ENCODE data around the gene B3GALT4.
"Not testable (repeated sequence)": the region's sequence is repeated elsewhere in the genome, so short reads cannot be mapped to it uniquely, and the experiment has no call there.

B3GALT4 gene

DNA sequence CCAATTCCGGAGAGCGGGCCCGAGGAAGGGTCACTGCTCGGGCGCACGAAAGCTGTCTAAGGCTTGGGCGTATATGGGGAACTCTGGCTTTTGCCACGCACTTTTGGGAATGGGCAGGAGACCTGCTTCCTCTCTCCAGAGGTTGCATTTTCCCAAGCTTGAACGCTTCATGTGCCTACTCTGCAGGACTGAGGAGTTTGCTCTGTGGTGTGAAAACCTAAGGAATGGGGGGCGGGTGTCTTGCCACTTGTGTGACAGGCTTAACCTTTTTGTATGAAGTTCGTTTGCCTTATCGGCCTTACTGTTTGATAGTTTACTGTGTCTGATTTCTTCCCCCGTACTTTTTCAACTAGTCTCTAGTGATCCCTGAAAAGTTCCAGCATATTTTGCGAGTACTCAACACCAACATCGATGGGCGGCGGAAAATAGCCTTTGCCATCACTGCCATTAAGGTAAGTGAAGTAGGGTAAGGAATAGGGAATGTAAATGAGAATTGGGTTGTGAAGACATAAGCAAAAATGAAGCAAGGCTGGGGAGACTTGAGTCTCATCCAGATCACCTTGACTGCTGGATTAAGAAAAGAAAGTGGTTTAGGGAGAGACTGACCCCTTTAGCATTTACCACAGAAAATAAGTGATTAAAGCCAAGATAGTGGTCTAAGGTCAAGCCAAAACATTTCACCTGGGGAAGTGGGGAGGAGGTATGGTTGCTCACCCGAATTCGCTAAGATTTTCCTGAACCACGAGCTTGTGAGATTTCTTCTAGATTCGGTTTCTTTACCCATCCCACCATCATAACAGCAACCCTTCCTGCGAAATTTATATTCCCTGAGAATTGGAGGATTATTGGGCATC, 4.4 kb upstream of the B3GALT4 start:
- no peak for DNase-seq (ENCODE audit: low read depth)

DNA sequence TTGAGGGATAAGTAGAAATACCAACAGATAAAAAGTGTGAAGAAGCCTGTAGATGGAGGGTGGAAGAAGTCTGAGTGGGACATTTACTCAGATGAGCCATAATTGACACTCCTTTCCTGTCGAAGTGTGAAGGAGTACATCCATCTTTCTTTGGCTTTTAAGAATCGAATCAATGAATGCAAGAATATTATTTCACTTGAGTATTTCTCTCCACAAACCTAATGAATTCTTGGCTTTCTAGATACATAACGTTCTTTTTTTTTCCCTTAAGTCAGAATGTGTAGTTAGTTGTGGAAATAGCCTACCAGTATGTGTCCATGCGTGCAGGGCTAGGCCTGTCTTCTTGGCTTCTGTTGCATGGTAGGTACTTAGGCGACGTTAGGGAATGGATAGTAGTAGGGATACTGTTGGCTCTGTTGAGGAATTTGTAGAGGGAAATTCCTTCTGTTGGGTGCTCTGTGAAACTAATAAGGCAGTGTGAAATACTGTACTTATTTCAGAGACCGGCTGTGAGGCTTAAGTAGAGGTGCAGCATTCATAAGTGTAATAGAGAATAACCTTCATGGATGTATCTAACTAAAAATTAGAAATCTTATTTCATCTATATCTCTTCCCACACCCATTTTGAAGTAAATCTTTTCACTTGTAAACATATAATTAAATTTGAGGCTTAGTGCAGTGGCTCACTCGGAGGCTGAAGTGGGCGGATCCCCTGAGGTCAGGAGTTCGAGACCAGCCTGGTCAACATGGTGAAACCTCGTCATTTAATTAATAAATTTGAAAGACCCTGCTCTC, 3.6 kb upstream of the B3GALT4 start:
- DNase-seq (ENCODE audit: low read depth), result no peak

GRCh38 chr6:33273924-33274902, 2.7 kb upstream of the B3GALT4 start:
- no peak for DNase-seq (ENCODE audit: low read depth)

GRCh38 chr6:33275795-33276580, 935 bp upstream of the B3GALT4 start:
- not testable (repeated sequence) for DNase-seq (ENCODE audit: low read depth)

GRCh38 chr6:33276581-33276863, 401 bp upstream of the B3GALT4 start:
- no peak for DNase-seq (ENCODE audit: low read depth)

DNA sequence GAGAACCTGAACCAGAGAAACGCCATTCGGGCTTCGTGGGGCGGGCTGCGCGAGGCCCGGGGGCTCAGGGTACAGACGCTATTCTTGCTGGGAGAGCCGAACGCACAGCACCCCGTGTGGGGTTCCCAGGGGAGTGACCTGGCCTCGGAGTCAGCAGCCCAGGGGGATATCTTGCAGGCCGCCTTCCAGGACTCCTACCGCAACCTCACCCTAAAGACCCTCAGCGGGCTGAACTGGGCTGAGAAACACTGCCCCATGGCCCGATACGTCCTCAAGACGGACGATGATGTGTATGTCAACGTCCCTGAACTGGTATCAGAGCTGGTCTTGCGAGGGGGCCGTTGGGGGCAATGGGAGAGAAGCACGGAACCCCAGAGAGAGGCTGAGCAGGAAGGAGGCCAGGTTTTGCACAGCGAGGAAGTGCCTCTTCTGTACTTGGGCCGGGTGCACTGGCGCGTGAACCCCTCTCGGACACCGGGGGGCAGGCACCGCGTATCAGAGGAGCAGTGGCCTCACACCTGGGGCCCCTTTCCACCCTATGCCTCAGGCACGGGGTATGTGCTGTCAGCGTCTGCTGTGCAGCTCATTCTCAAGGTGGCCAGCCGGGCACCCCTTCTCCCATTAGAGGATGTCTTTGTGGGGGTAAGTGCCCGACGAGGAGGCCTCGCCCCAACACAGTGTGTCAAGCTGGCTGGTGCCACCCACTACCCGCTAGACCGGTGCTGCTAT, 904 bp downstream of the B3GALT4 start:
- no peak for DNase-seq (ENCODE audit: low read depth)

GRCh38 chr6:33278392-33278741, 1.4 kb downstream of the B3GALT4 start:
- no peak for DNase-seq (ENCODE audit: low read depth)

DNA sequence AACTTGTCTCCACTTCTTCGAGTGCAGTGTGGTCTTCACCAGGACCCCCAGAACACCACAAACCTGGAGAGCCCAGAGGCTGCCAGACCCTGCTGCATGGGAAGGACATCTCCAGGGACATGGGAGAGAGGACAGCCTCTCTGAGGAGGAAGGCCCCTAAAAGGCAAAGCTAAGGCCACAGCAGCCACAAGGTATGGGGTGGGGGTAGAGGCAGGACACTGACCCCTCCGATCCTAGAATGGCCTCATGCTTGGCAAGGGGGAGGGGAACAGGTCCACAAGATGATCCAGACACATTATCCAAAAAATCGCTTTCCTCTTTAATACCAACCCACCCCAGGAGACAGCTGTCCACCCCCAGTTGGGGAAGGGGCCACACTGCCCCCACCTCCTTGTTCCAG, 1.9 kb downstream of the B3GALT4 start:
- no peak for DNase-seq (ENCODE audit: low read depth)

- no peak for DNase-seq (ENCODE audit: low read depth)
Observed at GRCh38 chr6:33279257-33279695, 2.4 kb downstream of the B3GALT4 start.

DNA sequence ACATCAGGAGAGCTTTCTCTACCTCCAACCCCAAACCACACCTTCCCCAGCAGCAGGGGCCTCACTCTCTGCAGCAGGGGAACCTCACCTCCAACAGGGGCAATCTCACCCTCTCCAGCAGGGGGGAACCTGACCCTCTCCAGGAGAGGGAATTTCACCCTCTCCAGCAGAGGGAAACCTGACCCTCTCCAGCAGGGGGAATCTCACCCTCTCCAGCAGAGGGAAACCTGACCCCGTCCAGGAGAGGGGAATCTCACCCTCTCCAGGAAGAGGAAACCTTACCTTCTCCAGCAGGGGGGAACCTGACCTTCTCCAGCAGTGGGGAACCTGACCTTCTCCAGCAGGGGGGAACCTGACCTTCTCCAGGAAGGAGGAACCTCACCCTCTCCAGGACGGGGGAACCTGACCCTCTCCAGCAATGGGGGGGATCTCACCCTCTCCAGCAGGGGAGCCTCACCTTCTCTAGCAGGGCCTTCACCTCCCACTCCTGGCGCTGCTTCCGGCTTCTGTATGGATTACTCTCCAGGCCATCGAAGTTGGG, 3.1 kb downstream of the B3GALT4 start:
- DNase-seq (ENCODE audit: low read depth), result no peak

DNA sequence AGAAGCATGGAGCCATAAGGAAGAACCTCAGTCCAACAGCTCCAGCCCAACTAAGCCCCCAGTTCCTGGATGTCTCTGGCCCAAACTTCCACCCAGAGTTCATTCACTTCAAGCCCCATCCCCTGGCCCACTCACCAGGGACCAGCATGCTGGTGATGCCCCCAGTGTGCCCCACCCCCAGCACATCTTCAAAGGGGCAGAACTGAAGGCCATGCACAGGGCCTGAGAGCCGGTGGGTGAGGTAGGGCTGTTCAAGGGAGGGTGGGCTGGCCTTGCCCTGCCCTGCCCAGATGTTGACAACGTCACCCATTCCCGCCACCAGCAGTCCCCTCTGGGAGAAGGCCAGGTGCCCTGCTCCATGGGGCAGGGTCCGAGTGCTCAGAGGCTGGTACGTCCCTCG, 3.6 kb downstream of the B3GALT4 start:
- DNase-seq (ENCODE audit: low read depth), result no peak

DNA sequence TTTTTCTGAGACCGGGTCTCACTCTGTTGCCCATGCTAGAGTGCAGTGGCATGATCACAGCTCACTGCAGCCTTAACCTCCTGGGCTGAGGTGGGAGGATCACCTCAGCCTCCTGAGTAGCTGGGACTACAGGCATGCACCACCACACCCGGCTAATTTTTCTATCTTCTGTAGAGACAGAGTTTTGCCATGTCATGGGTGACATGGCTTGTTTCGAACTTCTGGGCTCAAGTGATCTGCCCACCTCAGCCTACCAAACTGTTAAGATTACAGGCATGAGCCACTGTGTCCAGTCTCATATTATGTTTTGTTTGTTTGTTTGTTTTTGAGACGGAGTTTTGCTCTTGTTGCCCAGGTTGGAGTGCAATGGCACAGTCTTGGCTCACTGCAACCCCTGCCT, 8.3 kb downstream of the B3GALT4 start:
- not testable (repeated sequence) for DNase-seq (ENCODE audit: low read depth)

DNA sequence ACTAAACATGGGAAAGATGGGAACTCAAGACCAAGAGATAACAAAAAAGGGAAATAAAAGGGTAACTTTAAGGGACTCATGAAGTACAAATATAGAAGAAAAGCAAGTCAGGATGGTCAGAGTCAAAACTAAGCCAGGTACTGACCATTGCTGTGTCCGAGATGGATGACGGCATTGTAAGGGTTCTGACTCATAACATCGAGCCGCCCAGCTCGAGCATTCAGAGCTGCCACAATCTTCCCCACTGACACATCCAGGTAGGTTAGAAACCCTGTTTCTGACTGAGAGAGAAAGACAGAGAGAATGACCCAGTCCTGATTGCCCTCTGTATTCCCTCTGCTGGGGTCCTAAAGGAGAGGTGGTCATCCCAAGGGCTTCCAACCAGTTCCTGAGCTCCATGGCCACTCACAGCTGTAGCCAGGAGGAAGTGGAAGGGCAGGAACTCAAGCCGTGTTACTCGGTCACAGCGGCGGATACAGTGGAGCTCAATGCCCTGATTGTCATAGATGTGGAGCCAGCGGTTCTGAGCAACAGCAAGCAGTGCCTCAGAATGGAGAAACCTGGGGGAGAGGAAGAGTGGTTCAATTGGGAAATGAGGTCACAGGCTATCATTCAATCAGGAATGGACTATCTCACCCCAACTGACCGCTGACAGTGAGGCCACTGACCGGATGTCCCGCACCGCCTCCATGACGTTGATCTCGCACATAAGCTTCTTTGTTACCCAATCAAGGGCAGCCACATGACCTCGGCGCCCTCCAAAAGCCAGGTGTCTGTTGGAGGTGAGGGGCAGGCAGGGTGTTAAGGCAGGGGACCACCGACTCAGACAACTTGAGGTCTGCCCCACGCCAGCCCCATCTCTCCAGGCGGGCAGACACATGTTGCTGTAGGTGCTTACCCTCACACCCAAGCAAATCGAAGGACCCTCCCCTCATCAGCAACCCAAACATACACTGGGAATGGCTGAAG, 10.3 kb downstream of the B3GALT4 start:
- no peak for DNase-seq (ENCODE audit: low read depth)

DNA sequence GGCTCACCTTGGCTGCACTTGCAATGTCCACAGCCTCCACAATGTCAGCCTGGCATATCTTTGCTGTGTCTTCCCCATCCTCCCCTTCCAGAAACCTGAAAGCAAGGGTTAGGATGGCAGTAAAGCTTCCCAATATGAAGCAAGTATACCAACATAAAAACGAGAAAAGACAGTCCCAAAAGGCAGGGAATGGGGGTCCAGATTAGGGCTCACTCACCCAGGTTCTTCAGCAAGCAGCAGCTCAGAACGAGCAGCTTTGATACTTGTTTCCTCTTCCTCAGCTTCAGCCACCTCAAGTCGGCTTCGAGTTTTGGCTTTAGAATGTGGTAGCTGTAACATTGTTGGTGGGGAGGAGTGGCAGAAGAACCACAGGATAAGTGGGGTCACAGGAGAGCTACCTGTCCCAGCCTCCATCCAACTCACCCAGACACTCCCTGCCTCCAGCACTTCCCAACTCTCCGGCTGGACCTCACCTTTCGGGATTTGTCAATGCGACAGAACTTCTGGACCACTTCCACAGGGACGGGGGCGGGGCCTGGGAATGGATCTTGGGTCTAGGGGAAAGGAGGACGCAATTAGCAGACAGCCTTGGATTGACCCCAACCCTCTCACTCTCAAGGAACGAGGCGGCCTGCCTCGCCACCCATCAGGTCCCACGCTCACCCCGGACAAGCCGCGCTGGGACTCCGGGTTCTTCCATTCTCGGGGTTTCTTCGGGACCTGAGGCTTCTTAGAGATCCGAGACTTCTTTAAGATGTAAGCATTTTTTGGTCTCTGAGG, 11.4 kb downstream of the B3GALT4 start:
- DNase-seq (ENCODE audit: low read depth), result no peak

GRCh38 chr6:33288921-33289783, 12.2 kb downstream of the B3GALT4 start, which contains the start of the genes PFDN6 and WDR46:
Gene PFDN6, plus strand, starts transcription at chr6:33289601. Its CDS starts 256 bp downstream, at chr6:33289857.
Gene WDR46, minus strand, starts transcription at chr6:33289239. Its CDS starts 69 bp downstream, at chr6:33289170.
- peak; percentile 75 for DNase-seq (ENCODE audit: low read depth)

DNA sequence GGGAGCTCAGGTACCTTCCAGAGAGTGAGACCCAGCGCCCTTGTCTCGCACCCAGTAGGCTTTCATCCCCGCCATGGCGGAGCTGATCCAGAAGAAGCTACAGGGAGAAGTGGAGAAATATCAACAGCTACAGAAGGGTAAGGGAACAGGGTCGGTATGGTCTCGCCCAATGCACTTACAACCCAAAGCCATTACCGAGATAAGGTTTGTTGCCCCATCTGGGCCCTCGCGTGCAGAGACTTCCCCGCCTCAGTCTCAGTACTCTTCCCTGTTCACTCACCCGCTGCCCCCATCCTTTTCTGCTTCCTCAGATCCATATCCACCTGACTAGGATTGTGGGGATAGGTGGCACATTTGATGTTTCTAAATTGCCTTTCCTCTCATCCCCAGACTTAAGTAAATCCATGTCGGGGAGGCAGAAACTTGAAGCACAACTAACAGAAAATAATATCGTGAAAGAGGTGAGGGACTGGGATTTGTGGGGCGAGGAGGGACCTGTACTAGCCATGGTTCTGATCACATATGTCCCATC, 12.9 kb downstream of the B3GALT4 start:
- DNase-seq (ENCODE audit: low read depth), result no peak

GRCh38 chr6:33290459-33290858, 13.5 kb downstream of the B3GALT4 start:
- no peak for DNase-seq (ENCODE audit: low read depth)

Data from activated T-cell treated with anti-CD3 and anti-CD28 coated beads for 24 hours (primary cell).